Mammary epithelial cell (primary cell): ENCODE data around the gene SAMD1.

ENCODE experiments used
- EZH2 ChIP-seq: IDR thresholded peaks from 2 replicates; pipeline ENCODE4 v1.6.1; 2012; ENCODE audit warnings: low read length, inconsistent platforms, borderline replicate concordance
- TF ChIP-seq, protein P1 (sequence below), 2 donors: IDR thresholded peaks in 1 of 2; conservative IDR thresholded peaks in 1 of 2; 2 replicates each; pipeline ENCODE4 v1.5.1; 2011 to 2012; ENCODE audit warnings: inconsistent platforms in 2 of 2, low read length in 2 of 2, mild to moderate bottlenecking in 2 of 2, control low read depth in 1 of 2, low read depth in 1 of 2; ENCODE audit not compliant: insufficient read depth in 1 of 2; ENCODE audit errors: extremely low read depth in 1 of 2

DNA sequence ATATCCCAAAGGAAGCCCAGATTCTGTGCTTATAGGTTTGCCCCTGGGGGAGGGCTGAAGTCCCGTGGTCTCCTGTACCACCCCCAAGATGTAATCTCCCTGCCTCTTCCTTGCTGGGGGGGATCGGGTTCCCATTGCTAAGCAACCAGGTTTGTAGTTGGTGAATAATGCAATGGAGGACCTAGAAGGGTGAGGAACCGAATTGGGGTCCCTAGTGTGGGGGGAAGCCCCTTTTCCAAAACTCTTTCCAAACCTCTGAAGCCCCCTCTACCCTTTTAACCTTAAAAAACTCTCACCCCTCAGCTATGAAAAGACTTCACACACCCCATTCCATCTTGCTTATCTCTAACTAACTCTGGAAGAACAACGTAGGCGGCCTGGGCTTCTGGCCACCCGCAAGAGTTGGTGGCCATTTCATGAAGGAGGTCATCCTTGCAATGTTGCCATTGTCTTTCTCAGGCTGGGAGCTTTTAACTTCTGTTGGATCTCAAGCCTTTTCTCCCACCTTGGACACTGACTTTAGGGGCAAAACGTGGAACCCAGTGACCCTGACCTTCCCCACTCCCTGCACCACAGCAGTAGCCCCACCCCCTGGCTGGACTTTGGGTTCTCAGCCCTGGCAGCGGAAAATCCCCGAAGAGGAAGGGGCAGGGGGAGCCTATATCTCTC, 29.3 kb downstream of the SAMD1 start:
- TF ChIP-seq, protein P1, sequence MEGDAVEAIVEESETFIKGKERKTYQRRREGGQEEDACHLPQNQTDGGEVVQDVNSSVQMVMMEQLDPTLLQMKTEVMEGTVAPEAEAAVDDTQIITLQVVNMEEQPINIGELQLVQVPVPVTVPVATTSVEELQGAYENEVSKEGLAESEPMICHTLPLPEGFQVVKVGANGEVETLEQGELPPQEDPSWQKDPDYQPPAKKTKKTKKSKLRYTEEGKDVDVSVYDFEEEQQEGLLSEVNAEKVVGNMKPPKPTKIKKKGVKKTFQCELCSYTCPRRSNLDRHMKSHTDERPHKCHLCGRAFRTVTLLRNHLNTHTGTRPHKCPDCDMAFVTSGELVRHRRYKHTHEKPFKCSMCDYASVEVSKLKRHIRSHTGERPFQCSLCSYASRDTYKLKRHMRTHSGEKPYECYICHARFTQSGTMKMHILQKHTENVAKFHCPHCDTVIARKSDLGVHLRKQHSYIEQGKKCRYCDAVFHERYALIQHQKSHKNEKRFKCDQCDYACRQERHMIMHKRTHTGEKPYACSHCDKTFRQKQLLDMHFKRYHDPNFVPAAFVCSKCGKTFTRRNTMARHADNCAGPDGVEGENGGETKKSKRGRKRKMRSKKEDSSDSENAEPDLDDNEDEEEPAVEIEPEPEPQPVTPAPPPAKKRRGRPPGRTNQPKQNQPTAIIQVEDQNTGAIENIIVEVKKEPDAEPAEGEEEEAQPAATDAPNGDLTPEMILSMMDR (conservative IDR thresholded peaks at IDR 0.05 in 1 of 2, IDR thresholded peaks at IDR 0.05 in 1 of 2; ENCODE audit: extremely low read depth in 1 of 2, insufficient read depth in 1 of 2, low read depth in 1 of 2, low read length in 2 of 2), result no peak
- TF ChIP-seq EZH2, result no peak
